K562 (cell line): ENCODE data around the gene TEAD3. TPM values are rescaled to one million over a fixed set of nuclear protein-coding genes. Genes with fewer than 3 reads are reported as not detected.

Experiments used
- CBFA2T2 ChIP-seq: fragments of 450-650 bp; conservative IDR thresholded peaks from 2 replicates; pipeline ENCODE4 v1.6.1; 2017; ENCODE audit warnings: mild to moderate bottlenecking
- DMBX1 ChIP-seq: fragments of 250-450 bp; sonication (Bioruptor Pico); IDR thresholded peaks from 2 replicates; pipeline ENCODE4 v1.8.0; 2022; ENCODE audit warnings: inconsistent platforms, mild to moderate bottlenecking, moderate library complexity, borderline replicate concordance
- HDAC8 ChIP-seq: fragments of 450-650 bp; IDR thresholded peaks from 2 replicates; pipeline ENCODE4 v1.6.1; 2016; ENCODE audit warnings: mild to moderate bottlenecking, missing genetic modification characterization, moderate library complexity, missing compliant biosample characterization
- NBN ChIP-seq: fragments of 450-650 bp; IDR thresholded peaks from 2 replicates; pipeline ENCODE4 v1.6.1; 2016; ENCODE audit warnings: low read depth, mild to moderate bottlenecking
- OTX1 ChIP-seq: fragments of 450-650 bp; formaldehyde crosslinking; IDR thresholded peaks from 2 replicates; pipeline ENCODE4 v1.4.0; 2022; ENCODE audit warnings: mild to moderate bottlenecking
- PURB ChIP-seq: sonication (generic); formaldehyde crosslinking; IDR thresholded peaks from 2 replicates; pipeline ENCODE4 v1.9.0; 2021; ENCODE audit warnings: low read depth, mild to moderate bottlenecking, missing genetic modification reagents
- REST ChIP-seq, 2 experiments: fragments of 450-650 bp; formaldehyde crosslinking in 1 of 2; IDR thresholded peaks; 2 replicates each; pipeline versions ENCODE4 v1.4.0 to v1.6.1; 2014 to 2020; ENCODE audit warnings: mild to moderate bottlenecking in 2 of 2, borderline replicate concordance in 1 of 2, low read depth in 1 of 2
- SMARCA4 ChIP-seq: fragments of 450-650 bp; IDR thresholded peaks from 2 replicates; pipeline ENCODE4 v1.6.1; 2016
- ZNF274 ChIP-seq: IDR thresholded peaks from 2 replicates; pipeline ENCODE4 v1.6.1; 2011; ENCODE audit warnings: low read depth, mild to moderate bottlenecking, low read length, moderate library complexity, borderline replicate concordance
- ZNF354B ChIP-seq: fragments of 250-450 bp; sonication (Bioruptor Pico); IDR thresholded peaks from 2 replicates; pipeline ENCODE4 v1.4.0; 2020
- ZNF707 ChIP-seq: fragments of 250-450 bp; sonication (Bioruptor Pico); conservative IDR thresholded peaks from 2 replicates; pipeline ENCODE4 v1.8.0; 2022; ENCODE audit warnings: inconsistent platforms, mild to moderate bottlenecking, moderate library complexity
- polyA plus RNA-seq, 8 experiments: library from polyadenylated mRNA; depleted of rRNA in 4 of 8; stranded (reverse) in 5 of 8; unstranded in 3 of 8; fragments of >200 nt; fragmentation: Nextera tagmentation in 2 of 8; fragmentation: Illumina TruSeq in 1 of 8; extraction: Ambion mirVana in 2 of 8; extraction: Trizol in 1 of 8; gene quantifications; 2 replicates each; pipeline versions ENCODE4 v1.2.1 to v1.2.3, GENCODE V29; 2011 to 2014; ENCODE audit warnings: inconsistent platforms in 1 of 8, missing spikeins in 1 of 8
- total RNA-seq, 7 experiments: library from RNA; depleted of rRNA in 6 of 7; stranded (reverse); fragments of >200 nt in 6 of 7; fragmentation: Illumina TruSeq in 2 of 7; extraction: Trizol in 2 of 7; gene quantifications; 2 replicates each; pipeline versions ENCODE4 v1.2.1 to v1.2.3, GENCODE V29; 2011 to 2021; ENCODE audit warnings: low replicate concordance in 1 of 7
- TF ChIP-seq, protein P1 (sequence below): fragments of 250-450 bp; sonication (Bioruptor Pico); IDR thresholded peaks from 2 replicates; pipeline ENCODE4 v1.5.0; 2020; ENCODE audit warnings: mild to moderate bottlenecking, borderline replicate concordance
- TF ChIP-seq, protein P2 (sequence below): fragments of 250-450 bp; sonication (Bioruptor Pico); IDR thresholded peaks from 2 replicates; pipeline ENCODE4 v1.8.0; 2021; ENCODE audit warnings: mild to moderate bottlenecking, moderate library complexity
- TF ChIP-seq, protein P3 (sequence below): sonication (generic); formaldehyde crosslinking; IDR thresholded peaks from 2 replicates; pipeline ENCODE4 v1.8.0; 2022; ENCODE audit warnings: mild to moderate bottlenecking, missing genetic modification reagents

Gene TEAD3
- total and polyA plus RNA-seq, 9 of the 15 experiments (the other 6 are each of a cell fraction or from before 2014, with no cell fraction given), result 0.63 to 13.2 (median 3.3) TPM

DNA sequence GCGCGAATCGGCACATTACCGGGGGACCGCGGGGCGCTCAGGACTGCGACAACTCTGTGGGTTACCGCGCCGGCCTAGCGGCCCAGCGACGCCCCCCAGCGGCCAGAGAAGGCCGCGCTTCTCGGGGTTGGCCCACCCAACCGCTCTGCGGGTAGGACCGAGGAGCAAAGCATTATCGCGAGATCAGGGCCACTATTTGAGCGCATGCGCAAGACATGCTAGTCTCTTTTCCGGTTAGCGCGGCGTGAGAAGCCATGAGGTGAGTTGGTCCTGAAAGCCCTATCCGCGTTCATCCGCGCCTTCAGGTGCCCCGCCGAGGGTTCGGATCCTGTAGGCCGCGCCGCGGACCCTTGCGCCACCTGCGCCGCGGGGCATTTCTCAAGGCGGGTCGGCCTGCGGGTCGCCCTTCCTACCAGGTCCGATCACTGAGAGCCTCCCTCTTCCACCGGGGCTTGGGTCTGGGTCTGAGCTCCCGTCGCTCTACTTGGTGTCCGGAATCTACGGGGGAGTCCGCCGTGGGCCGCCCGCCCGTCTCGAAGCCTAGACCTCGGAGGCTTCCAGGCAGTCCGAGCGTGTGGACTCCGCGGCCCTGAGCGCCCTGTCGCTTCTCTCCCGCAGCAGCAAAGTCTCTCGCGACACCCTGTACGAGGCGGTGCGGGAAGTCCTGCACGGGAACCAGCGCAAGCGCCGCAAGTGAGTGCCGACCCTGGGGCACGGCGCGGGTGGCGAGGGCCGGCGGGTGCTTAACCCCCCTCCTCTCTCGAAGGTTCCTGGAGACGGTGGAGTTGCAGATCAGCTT, 28.5 kb downstream of the TEAD3 start, which contains the start of gene RPL10A (continued):
- TF ChIP-seq, protein P1, sequence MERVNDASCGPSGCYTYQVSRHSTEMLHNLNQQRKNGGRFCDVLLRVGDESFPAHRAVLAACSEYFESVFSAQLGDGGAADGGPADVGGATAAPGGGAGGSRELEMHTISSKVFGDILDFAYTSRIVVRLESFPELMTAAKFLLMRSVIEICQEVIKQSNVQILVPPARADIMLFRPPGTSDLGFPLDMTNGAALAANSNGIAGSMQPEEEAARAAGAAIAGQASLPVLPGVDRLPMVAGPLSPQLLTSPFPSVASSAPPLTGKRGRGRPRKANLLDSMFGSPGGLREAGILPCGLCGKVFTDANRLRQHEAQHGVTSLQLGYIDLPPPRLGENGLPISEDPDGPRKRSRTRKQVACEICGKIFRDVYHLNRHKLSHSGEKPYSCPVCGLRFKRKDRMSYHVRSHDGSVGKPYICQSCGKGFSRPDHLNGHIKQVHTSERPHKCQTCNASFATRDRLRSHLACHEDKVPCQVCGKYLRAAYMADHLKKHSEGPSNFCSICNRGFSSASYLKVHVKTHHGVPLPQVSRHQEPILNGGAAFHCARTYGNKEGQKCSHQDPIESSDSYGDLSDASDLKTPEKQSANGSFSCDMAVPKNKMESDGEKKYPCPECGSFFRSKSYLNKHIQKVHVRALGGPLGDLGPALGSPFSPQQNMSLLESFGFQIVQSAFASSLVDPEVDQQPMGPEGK (CRISPR knock-in tag), result no peak; the same call in 1 of the 2 replicates
- TF ChIP-seq OTX1 (CRISPR knock-in tag) (peak; percentile 82), DMBX1 (CRISPR knock-in tag) (no peak), ZNF354B (no peak), SMARCA4 (no peak), ZNF274 (no peak), HDAC8 (tag) (peak; percentile 60; the same call in 1 of the 2 replicates), PURB (CRISPR knock-in tag) (no peak), ZNF707 (CRISPR knock-in tag) (no peak), CBFA2T2 (no peak), REST (IDR thresholded peaks at IDR 0.05; ENCODE audit: borderline replicate concordance) (peak; percentile 79; the same call in 1 of the 2 replicates), REST (CRISPR knock-in tag; IDR thresholded peaks at IDR 0.05; ENCODE audit: low read depth) (peak; percentile 31; the same call in 1 of the 2 replicates), NBN (peak; percentile 13; the same call in 1 of the 2 replicates)
- TF ChIP-seq, protein P2, sequence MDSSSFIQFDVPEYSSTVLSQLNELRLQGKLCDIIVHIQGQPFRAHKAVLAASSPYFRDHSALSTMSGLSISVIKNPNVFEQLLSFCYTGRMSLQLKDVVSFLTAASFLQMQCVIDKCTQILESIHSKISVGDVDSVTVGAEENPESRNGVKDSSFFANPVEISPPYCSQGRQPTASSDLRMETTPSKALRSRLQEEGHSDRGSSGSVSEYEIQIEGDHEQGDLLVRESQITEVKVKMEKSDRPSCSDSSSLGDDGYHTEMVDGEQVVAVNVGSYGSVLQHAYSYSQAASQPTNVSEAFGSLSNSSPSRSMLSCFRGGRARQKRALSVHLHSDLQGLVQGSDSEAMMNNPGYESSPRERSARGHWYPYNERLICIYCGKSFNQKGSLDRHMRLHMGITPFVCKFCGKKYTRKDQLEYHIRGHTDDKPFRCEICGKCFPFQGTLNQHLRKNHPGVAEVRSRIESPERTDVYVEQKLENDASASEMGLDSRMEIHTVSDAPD (CRISPR knock-in tag), result no peak
- TF ChIP-seq, protein P3, sequence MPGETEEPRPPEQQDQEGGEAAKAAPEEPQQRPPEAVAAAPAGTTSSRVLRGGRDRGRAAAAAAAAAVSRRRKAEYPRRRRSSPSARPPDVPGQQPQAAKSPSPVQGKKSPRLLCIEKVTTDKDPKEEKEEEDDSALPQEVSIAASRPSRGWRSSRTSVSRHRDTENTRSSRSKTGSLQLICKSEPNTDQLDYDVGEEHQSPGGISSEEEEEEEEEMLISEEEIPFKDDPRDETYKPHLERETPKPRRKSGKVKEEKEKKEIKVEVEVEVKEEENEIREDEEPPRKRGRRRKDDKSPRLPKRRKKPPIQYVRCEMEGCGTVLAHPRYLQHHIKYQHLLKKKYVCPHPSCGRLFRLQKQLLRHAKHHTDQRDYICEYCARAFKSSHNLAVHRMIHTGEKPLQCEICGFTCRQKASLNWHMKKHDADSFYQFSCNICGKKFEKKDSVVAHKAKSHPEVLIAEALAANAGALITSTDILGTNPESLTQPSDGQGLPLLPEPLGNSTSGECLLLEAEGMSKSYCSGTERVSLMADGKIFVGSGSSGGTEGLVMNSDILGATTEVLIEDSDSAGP (CRISPR knock-in tag), result no peak
